ENCODE results near the gene MC1R.
"Not testable (repeated sequence)": the region's sequence is repeated elsewhere in the genome, so short reads cannot be mapped to it uniquely, and the experiment has no call there.

MC1R gene

DNA sequence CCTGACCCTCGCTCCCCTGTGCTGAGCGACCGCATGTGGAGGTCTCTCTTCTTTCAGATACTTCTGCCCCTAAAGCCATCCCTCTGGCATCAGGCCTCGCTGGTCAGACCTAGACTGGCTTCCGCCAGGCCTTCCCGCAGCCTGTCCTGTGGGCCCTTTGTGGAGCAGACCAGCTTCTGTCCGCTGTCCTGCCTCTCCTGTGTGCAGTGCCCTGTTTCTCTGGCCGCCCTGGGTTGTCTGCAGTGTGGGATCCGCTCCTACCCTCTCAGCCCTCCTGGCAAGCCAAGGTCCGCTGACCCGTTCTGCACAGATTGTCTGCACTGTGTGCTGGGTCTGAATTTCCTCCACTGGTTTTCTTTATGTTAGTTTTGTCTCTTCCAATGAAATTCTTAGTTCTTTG lies 21.5 kb upstream of the MC1R start:
- DNase-seq = no peak

DNA sequence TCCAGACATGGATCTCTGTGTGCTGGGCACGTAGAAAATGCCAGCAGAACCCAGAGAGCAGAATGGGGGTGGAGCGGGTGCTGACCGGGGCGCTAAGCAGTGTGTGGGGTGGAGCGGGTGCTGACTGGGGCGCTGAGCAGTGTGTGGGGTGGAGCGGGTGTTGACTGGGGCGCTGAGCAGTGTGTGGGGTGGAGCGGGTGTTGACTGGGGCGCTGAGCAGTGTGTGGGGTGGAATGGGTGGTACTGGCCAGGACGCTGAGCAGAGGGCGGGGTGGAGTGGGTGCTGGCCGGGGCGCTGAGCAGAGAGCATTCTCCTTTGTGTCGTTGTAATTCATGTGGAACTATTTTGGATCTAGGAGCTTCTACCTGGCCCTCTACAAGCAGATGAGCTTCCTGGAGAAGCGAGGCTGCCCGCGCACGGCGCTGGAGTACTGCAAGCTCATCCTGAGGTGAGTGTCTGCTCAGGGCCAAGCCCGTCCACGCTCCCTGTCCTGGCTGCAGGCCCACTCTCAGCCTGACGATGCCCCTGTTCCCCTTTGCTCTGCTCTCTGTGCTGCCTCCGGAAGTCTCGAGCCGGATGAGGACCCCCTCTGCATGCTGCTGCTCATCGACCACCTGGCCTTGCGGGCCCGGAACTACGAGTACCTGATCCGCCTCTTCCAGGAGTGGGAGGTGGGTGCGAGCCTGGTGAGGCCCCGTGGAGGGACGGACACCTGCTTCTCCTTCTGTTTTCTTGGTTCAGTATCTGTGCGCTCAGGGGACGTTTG lies 20.3 kb upstream of the MC1R start:
- no peak for DNase-seq

DNA sequence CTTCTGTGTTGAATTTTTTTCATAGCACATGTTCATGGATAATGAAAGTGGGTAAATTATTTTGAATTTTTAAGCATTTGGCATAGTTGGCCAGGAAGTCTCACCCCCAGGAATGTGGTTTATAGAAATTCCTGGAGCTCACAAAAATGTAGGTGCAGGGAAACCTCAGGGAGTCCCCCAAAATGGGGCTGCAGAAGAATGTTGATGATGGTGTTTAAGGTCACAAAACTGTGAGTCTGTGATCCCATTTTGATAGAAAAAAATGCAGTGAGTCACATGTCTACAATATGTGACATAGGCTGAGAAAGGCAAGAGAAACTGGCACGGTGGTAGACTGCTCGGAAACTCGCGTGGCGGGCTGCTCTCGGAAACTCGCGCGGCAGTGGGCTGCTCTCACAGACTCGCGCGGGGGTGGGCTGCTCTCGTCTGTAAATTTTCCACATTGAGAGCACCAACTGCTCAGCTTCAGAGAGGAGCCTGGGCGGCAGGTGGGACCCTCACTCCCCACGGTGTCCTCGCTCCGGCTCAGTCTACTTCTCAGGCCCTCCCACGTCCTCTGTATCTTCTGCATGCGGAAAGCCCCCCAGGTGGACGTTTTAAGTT lies 18.7 kb upstream of the MC1R start:
- no peak for DNase-seq

DNA sequence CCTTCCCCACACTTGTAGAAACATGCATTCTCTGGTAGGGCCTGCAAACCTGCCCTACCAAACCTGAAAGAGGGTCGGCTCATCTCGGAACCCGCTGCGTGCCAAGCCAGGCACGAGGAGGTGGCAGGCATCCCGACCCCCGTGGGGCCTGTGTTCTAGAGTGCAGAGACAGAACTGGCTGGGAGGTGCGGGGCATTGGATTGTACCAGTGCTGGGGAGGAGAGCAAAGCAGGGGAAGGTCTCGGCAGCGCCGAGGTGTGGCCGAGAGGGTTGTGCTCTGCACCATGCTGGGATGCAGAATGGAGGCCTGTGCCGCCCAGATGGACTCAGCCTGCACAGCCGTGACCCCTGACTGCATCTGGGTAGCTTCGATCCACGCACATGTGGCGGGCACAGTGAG lies 17.8 kb upstream of the MC1R start:
- no peak for DNase-seq

DNA sequence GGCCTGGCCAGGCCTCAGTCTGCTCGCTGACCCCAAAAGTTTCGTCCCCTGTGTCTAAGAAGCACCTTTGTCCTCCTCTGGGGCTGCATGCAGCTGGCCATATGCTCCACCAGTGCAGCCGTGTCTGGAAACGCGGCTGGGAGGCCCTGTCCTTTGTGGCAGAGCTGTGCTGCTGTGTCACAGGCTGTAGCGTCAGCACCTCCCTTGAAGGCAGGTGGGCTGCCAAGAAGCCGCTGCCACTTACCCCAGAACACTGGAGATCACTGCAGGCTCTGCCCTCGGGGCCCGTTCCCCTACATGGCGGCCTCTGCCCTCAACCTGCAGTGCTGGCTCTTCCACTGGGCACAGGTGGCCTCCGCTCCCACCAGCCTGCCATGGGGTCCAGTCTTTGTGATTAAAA lies 15.7 kb upstream of the MC1R start:
- DNase-seq = no peak

DNA sequence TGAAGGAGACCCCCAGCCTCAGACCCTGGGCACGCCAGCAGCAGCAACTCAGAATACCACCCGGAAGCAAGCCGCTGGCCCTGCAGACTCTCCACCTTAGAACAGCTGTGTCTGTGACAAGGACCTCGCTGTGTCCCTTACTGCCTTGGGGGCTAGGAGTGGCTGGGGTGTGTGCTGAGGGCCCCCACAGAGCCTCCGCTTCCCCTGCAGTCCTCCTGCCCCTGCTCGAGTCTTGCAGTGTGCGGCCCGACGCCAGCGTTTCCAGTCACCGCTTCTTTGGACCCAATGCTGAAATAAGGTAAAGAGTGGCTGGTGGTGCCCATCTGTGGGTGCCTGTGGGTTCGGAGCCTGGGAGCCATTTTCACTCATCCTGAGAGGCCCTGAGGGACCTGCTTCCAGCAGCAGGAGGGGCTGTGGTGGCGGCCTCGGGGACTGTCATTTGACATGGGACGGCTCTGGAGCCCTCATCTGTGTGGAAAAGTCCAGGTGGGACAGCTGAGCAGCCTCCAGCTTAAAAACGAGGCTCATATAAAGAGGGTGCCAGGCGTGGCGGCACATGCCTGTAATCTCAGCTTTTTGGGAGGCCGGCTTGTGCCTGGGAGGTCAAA lies 14.7 kb upstream of the MC1R start:
- DNase-seq = no peak

DNA sequence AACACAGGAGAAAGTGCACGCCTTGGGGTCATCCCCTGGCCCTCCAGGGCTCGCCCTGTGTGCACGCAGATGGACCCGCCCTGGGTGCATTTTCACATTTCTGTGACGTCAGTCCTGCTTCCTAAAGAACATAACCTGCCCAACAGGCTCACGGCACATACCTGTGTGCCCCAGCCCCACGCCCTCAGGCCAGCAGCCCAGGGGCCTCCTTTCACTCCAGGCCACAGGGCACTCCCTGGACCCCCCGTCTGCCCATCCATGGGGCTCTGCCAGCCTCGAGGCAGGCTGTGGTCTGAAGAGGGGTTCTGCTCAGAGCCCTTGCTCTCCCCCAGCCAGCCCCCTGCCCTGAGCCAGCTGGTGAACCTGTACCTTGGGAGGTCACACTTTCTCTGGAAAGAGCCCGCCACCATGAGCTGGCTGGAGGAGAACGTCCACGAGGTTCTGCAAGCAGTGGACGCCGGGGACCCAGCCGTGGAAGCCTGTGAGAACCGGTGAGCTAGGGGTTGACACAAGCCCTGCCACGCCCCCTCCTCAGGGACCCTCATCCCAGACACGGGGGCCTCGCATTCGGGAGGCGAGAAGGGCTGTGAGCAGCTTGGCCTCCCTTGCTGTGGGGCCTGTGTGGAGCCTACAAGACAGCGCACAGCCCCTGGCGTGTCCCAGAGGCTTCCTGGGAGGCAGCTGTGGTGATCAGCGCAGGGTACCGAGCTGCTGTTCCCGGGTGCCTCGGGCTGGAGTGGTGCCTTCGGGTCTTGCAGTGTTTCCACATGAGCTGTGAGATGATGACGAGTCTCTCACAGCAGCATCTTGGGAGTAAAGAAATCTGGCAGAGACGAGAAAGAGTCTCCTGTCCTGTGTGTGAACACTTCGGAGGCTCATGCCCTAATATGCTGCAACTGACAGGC lies 13.8 kb upstream of the MC1R start:
- no peak for DNase-seq

DNA sequence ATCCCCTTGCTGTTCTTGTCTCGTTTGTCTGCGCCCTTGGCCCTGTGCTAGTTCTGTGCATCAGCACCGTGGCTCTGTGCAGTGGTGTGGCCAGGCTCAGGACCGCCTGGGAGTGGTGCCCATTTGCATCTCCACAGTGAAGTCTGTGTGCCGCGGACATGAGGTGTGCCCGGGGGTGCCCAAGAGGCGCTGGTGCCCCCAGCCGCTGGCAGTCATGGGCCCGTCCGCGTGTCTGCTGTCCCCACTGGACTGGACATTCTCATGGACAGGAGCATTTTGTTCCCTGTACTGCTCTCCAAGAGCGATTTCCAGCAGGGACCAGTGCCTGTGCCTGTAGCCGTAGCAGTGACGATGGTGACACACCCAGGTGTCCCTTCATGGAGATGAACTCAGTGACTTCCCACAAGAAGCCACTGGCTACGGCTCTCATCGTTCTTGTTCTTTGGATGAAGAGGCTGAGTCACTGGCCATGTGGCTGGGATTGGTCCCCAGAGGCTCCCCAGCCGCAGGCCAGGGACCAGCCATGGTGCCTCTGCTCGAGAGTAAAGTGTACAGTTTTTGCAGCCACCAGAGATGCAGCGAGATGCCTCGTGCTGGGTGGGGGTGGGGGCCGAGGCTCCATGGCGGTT lies 13.0 kb upstream of the MC1R start:
- DNase-seq = no peak

DNA sequence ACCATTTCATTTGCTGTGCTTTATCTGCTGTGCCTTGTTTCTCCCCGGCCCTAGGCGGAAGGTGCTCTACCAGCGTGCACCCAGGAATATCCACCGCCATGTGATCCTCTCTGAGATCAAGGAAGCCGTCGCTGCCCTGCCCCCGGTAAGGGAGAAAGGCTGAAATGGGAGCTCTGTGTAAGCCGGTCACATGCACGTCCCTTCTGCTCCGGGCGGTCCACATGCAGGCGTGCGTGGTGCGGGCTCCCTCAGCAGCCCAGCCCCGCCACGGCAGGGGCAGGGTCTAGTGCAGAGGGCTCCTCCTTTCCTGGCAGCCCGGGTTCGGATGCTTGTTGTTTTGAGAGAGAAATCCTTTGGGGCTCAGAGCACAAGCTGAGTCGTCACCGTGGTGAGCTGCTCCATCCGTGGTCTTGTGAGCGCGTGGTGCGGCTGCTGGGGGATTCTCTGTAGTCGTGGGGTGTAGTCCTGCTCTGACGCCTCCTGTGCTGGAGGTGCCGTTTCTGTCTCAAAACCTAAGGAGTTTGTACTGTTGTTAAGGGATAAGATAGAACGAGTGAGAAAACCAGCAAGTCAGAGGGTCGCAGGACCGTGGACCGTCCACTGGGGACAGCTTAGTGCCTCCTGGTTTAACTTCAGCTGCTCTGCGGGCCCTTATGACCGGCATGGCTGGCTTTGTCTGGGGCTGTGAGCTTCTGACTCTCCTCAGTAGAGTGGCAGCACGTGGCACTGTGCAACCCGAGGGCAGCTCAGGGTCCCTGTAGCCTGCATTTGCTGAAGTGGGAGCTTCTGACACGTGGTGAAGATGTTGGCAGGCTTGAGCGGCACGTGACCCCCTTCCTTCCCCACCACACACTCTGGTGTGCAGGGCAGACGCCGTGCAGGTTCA lies 12.3 kb upstream of the MC1R start:
- no peak for DNase-seq

DNA sequence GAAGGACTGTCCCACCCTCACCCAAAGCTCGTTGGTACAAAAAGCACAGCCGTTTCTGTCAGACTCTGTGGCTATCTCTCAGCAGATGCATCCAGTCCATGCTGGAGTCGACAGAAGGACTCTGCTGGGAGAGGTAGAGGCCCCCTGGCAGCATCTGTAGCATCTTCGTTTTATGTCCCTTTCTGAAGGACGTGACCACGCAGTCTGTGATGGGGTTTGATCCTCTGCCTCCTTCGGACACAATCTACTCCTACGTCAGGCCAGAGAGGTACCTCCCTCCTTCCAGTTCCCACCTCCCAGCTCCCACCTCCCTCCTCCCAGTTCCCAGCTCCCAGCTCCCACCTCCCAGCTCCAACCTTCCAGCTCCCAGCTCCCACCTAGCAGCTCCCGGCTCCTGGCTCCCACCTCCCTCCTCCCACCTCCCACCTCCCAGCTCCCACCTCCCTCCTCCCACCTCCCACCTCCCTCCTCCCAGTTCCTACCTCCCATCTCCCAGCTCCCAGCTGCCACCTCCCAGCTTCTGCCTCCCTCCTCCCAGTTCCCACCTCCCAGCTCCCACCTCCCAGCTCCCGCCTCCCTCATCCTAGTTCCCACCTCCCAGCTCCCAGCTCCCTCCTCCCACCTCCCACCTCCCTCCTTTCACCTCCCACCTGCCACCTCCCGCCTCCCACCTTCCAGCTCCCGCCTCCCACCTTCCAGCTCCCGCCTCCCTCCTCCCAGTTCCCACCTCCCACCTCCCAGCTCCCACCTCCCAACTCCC lies 11.4 kb upstream of the MC1R start:
- no peak for DNase-seq

DNA sequence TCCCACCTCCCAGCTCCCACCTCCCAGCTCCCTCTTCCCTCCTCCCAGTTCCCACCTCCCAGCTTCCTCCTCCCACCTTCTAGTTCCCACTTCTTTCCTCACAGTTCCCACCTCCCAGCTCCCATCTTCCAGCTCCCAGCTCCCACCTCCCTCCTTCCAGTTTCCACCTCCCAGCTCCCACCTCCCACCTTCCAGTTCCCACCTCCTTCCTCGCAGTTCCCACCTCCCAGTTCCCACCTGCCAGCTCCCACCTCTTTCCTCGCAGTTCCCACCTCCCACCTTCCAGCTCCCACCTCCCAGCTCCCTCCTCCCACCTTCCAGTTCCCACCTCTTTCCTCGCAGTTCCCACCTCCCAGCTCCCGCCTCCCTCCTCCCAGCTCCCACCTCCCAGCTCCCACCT lies 10.4 kb upstream of the MC1R start:
- DNase-seq = no peak

DNA sequence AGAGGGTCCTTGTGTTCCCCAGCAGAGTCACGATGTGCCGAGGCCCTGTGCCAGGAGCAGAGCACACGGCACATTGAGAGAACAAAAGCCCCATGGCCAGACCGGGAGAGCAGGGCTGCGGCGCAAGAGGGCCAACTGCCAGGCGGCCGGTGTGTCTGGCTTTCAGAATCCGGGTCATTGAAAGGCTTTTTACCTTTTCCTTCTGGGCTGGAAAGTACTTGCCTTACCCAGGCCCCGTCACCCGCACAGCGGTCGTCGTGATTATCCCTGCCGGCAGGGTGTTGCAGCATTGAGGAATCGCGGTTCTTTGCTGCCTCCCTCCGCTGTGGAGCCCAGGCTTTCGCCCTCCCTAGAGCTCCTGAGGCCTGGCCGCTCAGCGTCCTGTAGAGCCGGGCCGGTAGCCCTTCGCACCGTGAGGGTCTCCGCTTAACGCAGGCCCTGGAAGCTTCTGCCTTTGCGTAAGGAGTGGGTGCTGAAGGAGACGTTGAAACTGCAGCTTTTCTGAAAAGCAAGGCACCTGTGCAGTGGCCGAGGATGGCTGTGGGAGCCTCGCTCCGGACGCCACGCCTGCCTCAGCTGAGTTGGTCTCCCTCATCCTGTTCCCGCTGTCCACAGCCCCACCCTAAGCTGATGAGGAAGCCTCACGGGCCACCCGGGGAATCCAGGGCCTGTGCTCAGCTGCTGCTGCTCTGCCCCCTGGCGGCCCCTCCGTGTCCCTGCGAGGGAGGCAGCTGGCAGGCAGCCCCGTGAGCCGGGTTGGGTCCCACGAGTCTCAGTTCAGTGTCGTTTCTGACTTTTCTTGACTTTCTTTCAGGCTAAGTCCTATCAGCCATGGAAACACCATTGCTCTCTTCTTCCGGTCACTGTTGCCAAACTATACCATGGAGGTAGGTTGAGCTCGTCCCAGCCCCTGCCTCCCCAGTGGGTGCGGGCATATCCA lies 8.6 kb upstream of the MC1R start:
- peak; percentile 86 for DNase-seq

DNA sequence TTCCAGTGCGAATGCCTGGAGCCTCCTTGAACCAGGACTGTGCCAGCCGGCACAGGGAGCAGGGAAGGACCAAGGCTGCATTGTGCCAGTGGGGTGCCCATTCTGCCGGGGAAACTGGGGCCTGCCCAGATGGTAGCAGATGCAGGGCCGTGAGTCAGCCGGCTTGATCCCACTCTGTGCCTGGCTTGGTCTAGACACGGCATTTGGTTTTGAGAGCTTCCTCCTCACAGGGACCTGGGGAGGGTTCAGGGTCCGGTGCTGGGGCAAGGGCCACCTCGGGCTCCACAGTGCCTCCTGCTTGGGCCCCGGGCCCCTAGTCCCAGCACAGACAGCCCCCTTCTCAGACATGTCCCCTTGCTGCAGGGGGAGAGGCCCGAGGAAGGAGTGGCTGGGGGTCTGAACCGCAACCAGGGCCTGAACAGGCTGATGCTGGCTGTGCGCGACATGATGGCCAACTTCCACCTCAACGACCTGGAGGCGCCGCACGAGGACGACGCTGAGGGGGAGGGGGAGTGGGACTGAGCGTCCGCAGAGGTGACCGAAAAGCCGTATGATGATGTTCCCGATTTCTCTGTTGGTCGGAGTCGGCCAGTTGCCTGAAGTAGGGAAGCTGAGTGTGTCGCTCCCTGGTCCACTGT lies 7.8 kb upstream of the MC1R start:
- DNase-seq = no peak

DNA sequence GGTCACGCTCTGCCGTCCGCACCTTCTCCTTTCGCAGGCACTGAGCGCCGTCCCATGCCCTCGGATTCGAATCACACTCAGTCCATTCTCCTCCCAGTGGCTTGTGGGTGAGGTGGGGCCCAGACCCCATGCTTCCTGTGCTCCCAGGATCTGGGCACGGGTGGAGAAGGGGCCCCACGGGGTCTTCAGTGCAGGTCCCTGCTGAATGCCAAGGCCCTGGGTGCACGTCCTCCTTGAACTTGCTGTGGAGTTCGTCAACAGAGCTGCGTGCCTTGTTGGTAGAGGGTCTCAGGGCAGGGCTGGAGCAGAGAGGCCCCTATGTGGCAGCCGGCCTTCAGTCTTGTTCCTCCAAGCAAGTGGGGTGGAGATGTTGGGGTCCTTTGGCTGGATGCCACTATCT lies 7.3 kb upstream of the MC1R start:
- no peak for DNase-seq

DNA sequence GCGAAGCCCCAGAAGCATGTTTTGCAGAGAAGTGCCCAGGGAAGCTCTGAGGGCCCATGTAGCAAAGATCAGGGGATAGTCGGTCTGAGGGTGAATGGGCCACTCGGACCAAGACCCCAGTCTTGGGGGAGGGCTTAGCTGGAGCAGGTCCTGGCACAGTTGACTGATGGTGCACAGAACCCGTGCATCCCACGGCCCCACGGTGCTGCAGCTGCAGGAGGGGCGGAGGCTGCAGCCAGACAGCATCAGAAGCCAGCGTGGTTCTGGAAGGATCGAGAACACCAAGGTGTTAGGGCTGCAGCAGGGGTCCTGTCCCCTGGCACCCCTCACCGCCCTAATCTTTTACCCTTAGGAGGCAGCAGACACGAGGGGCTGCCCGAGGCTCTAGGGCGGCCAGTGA lies 6.5 kb upstream of the MC1R start:
- no peak for DNase-seq

DNA sequence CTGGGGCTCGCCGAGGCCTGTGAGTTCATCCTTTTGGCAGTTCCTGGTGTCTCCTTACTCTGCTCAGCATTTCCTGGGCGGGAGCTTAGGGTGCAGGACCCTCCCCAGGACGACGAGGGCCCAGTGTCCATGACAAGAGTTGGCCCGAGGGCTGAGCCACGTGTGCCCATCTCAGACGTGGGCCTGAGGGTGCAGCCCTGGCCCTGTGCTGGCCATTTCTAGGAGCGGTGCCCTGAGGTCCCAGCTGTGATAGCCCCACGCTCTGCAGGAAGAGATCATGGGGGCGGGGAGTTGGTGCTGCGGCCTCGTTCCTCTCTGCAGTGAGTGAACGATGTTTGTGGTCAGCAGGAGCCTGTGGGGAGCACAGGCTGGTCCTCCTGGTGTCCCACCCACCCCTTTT lies 6.0 kb upstream of the MC1R start:
- no peak for DNase-seq

DNA sequence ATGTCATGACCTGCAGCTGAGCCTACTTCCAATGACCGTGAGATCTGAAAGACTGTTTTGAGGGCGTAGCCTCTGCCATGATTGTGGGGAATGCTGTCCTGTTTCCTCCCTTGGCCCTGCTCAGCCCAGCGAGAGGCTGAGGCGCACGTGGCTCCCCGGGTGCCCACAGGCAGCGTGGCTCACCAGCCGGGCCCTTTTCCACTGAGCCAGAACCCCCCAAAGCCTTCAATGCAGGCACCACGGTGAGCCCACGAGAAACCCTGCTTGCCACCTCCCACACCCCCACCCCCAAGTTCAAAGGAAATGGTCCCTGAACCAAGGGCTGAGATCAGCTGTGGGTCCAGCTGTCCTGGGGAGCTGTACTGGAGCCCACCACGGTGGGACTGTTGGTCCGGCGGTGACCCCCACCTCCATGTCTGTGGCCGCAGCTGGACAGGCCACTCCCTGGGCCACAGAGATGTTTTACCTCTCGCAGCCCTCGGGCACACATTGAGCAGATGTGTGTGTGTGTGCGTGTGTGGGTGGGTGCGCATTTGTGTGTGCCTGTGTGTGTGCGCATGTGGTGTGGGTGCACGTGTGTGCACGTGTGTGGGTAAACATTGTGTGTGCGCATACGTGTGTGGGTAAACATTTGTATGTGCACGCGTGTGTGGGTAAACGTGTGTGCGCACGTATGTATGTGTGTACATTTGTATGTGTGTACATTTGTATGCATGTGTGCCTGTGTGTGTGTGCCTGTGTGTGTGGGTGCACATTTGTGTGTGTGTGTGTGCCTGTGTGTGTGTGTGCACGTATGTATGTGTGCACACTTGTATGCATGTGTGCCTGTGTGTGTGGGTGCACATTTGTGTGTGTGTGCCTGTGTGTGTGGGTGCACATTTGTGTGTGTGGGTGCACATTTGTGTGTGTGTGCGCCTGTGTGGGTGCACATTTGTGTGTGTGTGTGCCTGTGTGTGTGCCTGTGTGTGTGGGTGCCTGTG lies 5.0 kb upstream of the MC1R start:
- no peak for DNase-seq

DNA sequence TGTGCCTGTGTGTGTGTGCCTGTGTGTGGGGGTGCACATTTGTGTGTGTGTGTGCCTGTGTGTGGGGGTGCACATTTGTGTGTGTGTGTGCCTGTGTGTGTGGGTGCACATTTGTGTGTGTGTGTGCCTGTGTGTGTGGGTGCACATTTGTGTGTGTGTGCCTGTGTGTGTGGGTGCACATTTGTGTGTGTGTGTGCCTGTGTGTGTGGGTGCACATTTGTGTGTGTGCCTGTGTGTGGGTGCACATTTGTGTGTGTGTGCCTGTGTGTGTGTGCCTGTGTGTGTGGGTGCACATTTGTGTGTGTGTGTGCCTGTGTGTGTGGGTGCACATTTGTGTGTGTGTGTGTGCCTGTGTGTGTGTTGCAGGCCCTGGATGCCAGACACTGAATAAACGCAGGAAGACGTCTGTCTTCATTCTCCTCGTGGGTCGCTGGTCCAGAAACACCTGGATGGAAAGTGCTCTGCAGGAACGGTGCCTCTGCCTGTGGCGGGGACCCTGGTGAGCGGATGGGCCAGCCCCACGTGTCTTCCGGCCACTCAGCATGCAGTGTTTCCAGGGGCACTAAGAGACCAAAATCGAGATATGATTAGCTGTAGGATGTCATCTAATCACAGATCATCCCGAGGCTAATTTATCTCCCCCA lies 3.9 kb upstream of the MC1R start:
- DNase-seq = not testable (repeated sequence)

Measured in inflammatory macrophage treated with lipopolysaccharide for 4 hours (primary cell).